Measurements from ENCODE around the gene GORASP2. TPM values are rescaled to one million over a fixed set of nuclear protein-coding genes. Genes with fewer than 3 reads are reported as not detected.

Gene GORASP2
- polyA plus RNA-seq, 1 of the 3 experiments (the other 2 are of a cell fraction) = 127 TPM

GRCh38 chr2:170996316-170996715 is 67.3 kb downstream of the GORASP2 start:
- DNase-seq = no peak
- Histone ChIP-seq H3K4me1 (ENCODE audit: control insufficient read depth in 1 of 2, insufficient read depth in 2 of 2, low read depth in 1 of 2, low read length in 1 of 2) (no peaks in the 10 kb centered on the region), H3K4me2 (no peak overlapping the region), H3K4me3 (ENCODE audit: low read depth in 2 of 2, low read length in 1 of 2) (no peak overlapping the region), H3K9ac (no peak overlapping the region), H3K9me3 (no peaks in the 10 kb centered on the region), H2AFZ (ENCODE audit: low read depth) (no peak overlapping the region), H3F3A (replicated peaks; ENCODE audit: insufficient read depth) (peaks cover 8% of the 10 kb centered on the region), H3K9me2 (no peaks in the 10 kb centered on the region), H3K79me2 (ENCODE audit: insufficient read depth) (no peaks in the 10 kb centered on the region), H3K27ac (ENCODE audit: low read depth in 2 of 2, low read length in 1 of 2) (no peak overlapping the region), H3K36me3 (replicated peaks in 1 of 2; ENCODE audit: control insufficient read depth in 1 of 2, insufficient read depth in 2 of 2, low read length in 1 of 2) (peaks cover 50 to 51% of the 10 kb centered on the region in 2 experiments), H4K20me1 (ENCODE audit: insufficient read depth) (no peaks in the 10 kb centered on the region), H3K27me3 (ENCODE audit: insufficient read depth) (no peaks in the 10 kb centered on the region)
- no peak for TF ChIP-seq IRF3 (IDR thresholded peaks at IDR 0.05; ENCODE audit: low read depth, low read length)
- no peak for TF ChIP-seq TEAD4 (IDR thresholded peaks at IDR 0.05; ENCODE audit: borderline replicate concordance, insufficient read depth)
- no peak for TF ChIP-seq EZH2phosphoT487 (IDR thresholded peaks at IDR 0.05; ENCODE audit: borderline replicate concordance, low read depth)
- TF ChIP-seq REST (IDR thresholded peaks at IDR 0.05; ENCODE audit: low read depth, low read length) = peak; percentile 80; the same call in 1 of the 2 replicates
- CTCF ChIA-PET = interaction anchor here (1.2 kb wide), 1 partner anchor 420 kb away, joined by 3 read pairs; no protein-coding TSS in a partner anchor
- WGBS (ENCODE audit: low lambda C conversion rate) = 89% methylated on average over 2 of the region's 2 CpGs
- POLR2A ChIA-PET = no interaction called here

GRCh38 chr2:170997893-170998597 is 69.0 kb downstream of the GORASP2 start:
- no peak for TF ChIP-seq EZH2phosphoT487 (IDR thresholded peaks at IDR 0.05; ENCODE audit: borderline replicate concordance, low read depth)
- TF ChIP-seq ELF1 (IDR thresholded peaks at IDR 0.05) = no peak
- no peak for TF ChIP-seq TEAD4 (IDR thresholded peaks at IDR 0.05; ENCODE audit: borderline replicate concordance, insufficient read depth)
- no peak for TF ChIP-seq SMC3 (IDR thresholded peaks at IDR 0.05; ENCODE audit: low read depth, low read length)
- TF ChIP-seq FOXJ3 (CRISPR knock-in tag; IDR thresholded peaks at IDR 0.05) = no peak
- no peak for TF ChIP-seq RFX5 (IDR thresholded peaks at IDR 0.05; ENCODE audit: low read length)
- POLR2A ChIA-PET = no interaction called here
- H3K9ac ChIP-seq = no peak overlapping the region
- CTCF ChIA-PET = no interaction called here
- H4K20me1 ChIP-seq (ENCODE audit: insufficient read depth) = no peaks in the 10 kb centered on the region
- H3K4me3 ChIP-seq (ENCODE audit: low read depth in 2 of 2, low read length in 1 of 2) = no peak overlapping the region
- DNase-seq = no peak
- H3K4me2 ChIP-seq = no peak overlapping the region
- no peaks in the 10 kb centered on the region for H3K9me2 ChIP-seq
- no peaks in the 10 kb centered on the region for H3K79me2 ChIP-seq (ENCODE audit: insufficient read depth)
- 96% methylated on average over 5 of the region's 5 CpGs for WGBS (ENCODE audit: low lambda C conversion rate)
- H3K36me3 ChIP-seq (replicated peaks in 1 of 2; ENCODE audit: control insufficient read depth in 1 of 2, insufficient read depth in 2 of 2, low read length in 1 of 2) = peaks cover 35 to 38% of the 10 kb centered on the region in 2 experiments
- no peaks in the 10 kb centered on the region for H3F3A ChIP-seq (replicated peaks; ENCODE audit: insufficient read depth)
- H3K27me3 ChIP-seq (ENCODE audit: insufficient read depth) = no peaks in the 10 kb centered on the region
- no peak overlapping the region for H2AFZ ChIP-seq (ENCODE audit: low read depth)
- no peak overlapping the region for H3K27ac ChIP-seq (ENCODE audit: low read depth in 2 of 2, low read length in 1 of 2)
- no peaks in the 10 kb centered on the region for H3K4me1 ChIP-seq (ENCODE audit: control insufficient read depth in 1 of 2, insufficient read depth in 2 of 2, low read depth in 1 of 2, low read length in 1 of 2)
- H3K9me3 ChIP-seq = no peaks in the 10 kb centered on the region
